ENCODE data around the gene PRKAR1A.
"Not testable (repeated sequence)": the region's sequence is repeated elsewhere in the genome, so short reads cannot be mapped to it uniquely, and the experiment has no call there.

PRKAR1A gene

DNA sequence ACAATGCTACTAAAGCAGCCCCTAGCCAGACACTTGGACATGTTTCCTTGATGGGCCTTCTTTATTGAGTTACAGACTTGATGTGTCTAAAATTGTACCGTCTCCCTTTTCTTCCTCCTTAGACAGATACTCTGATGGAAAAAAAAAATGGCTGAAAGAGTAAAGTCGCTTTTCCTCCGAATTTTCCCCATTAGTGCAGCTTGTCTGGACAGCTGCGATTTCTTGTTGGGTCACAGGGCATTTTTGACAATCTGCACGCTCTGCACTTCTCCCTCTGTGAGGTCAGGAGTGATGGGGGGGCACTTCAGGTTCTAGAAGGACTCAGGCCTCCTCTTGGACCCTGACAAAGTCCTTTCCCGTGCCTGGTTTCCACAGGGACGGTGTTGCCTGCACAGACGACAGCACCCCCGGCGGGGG, 968 bp upstream of the PRKAR1A start:
- no peak for DNase-seq (ENCODE audit: low read depth, low spot score)

DNA sequence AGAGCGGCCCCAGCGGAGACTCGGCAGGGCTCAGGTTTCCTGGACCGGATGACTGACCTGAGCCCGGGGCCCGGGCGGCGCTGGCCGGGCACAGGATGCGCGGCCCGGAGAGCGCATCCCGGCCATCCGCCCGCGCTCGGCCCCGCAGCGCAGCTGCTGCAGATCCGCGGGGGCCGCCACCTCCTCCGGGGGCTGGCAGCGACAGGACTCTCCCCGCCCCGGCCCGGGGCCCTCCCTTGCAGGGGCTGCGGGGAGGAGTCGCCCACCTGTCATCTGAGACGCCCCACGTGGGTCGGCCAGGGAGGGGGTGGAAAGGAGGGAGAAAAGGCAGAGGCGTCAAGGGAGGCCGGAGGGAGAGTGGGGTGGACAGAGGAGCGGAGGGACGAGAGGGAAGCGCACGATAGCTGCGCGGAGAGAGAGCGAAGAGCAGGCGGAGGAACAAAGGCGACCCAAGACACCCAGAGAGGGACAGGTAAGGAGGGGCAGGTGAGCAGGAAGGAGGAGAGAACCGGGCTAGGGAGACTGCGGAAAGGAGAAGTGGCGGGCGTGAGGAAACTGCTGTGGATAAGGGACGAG, 471 bp upstream of the PRKAR1A start:
- DNase-seq (ENCODE audit: low read depth, low spot score) = peak; percentile 54

DNA sequence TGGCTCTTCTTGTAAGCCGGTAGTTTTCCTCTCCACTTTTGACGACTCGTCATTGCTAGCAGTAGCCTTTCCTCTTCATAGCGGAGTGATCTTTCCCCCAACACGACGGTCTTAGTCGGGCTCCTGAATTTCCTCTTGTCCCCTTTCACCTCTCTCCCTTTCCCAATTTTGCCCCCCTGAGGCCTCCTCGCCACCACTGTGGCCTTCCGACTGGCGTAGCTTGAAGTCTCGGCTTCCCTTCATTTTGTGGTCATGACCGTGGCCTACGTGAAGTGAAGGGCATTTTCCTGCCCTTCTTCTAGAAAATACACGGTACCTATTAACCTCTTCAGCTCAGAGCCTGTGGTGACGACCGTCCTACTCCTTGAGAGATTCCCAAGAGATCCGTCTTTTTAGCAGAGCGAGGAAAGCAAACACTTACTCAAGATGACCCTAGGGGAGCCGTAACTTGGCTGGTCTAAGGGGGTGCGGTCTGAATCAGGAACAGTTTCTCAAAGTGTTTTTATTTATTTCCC, 787 bp downstream of the PRKAR1A start:
- DNase-seq (ENCODE audit: low read depth, low spot score) = no peak

DNA sequence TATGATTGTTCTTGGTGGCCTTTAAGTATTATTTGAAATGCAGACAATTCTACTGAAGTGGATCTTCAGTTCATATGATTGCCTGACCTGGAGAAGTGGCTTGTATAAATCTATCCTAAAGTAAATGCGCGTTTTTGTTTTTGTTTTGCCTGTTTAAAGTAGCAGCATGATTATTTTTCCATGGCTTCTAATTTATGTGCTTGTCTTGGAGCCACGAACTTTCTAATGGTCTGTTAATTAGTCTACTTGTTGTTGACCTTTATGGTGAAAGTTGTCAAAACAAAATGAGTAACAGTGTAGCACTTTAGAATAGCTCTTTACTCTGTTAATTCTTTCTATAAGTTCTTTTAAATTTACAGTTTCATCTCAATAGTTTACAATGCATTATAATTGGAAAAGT, 1.7 kb downstream of the PRKAR1A start:
- DNase-seq (ENCODE audit: low read depth, low spot score) = no peak

DNA sequence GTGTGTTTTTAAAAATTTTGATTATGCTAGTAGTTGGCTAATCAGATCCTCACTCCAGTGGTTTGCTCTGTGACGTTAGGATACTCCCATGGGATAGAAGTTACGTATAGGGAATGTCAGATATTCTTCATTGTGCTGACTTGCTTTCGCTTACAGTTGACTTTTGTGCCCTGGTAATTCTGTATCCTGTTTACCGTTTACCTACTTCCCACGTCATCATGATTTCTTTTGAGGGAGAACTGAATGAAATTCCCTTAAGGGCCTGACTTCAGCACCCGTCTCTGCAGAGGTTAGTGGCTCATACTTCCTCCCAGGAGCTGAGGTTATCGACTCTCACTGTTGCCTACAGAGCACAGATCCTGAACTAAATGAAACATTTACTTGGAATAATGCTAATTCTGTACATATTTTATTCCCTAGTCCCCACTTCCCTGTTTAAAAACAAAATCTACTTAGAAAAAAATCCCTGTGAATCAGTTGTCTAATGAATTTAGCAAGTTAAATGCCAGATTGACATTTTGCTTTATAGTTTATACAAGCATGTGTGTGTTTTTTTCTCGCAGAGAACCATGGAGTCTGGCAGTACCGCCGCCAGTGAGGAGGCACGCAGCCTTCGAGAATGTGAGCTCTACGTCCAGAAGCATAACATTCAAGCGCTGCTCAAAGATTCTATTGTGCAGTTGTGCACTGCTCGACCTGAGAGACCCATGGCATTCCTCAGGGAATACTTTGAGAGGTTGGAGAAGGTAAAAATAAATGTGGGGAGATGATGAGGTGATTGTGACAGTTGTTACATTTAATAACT, 2.8 kb downstream of the PRKAR1A start:
- no peak for DNase-seq (ENCODE audit: low read depth, low spot score)

DNA sequence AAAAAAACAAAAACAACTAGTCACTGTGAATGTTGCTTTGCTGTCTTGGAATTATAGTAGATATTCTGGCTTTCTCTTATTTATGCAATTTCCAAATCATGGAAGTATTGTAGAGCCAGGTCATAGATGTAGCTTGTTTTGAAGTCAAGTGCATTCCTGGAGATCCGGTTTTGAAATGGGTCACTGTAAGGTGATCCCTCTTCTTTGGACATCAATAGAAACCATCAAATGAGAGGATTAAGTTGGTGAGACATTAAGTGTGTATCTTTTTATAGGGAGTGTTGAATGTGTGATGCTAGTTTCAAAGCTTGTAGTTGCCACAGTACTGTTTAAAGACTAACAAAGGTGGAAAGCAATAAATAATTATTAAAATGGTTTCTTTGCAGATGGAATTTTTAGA, 4.5 kb downstream of the PRKAR1A start:
- no peak for DNase-seq (ENCODE audit: low read depth, low spot score)

DNA sequence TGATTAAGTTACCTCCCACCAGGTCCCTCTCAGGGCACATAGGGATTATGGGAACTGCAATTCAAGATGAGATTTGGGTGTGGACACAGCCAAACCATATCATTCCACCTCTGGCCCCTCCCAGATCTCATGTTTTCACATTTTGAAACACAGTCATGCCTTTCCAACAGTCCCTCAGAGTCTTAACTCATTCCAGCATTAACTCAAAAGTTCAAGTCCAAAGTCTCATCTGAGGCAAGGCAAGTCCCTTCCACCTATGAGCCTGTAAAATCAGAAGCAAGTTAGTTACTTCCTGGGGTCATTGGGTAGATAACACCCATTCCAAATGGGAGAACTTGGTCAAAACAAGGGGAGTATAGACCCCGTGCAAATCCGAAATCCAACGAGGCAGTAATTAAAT, 5.4 kb downstream of the PRKAR1A start:
- DNase-seq (ENCODE audit: low read depth, low spot score) = not testable (repeated sequence)

DNA sequence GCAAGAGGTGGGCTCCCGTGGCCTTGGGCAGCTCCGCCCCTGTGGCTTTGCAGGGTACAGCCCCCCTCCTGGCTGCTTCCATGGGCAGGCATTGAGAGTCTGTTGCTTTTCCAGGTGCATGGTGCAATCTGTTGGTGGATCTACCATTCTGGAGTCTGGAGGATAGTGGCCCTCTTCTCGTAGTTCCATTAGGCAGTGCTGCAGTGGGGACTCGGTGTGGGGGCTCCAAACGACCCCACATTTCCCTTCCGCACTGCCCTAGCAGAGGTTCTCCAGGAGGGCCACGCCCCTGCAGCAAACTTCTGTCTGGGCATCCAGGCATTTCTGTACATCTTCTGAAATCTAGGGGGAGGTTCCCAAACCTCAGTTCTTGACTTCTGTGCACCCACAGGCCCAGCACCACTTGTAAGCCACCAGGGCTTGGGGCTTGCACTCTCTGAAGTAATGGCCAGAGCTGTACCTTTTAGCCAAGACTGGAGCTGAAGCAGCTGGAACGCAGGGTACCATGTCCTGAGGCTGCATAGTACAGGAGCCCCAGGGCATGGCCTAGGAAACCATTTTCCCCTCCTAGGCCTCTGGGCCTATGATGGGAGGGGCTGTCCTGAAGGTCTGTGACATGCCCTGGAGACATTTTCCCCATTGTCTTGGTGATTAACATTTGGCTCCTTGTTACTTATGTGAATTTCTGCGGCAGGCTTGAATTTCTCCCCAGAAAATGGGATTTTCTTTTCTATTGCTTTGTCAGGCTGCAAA, 6.0 kb downstream of the PRKAR1A start:
- DNase-seq (ENCODE audit: low read depth, low spot score) = no peak

DNA sequence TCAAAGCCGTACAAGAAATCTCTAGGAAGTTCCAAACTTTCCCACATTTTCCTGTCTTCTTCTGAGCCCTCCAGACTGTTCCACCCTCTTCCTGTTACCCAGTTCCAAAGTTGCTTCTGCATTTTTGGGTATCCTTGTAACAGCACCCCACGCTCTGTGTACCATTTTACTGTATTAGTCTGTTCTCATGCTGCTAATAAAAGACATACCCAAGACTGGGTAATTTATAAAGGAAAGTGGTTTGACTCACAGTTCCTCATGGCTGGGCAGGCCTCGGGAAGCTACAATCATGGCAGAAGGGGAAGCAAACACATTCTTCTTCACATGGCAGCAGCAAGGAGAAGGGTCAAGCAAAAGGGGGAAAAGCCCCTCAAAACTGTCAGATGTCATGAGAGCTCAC, 6.8 kb downstream of the PRKAR1A start:
- DNase-seq (ENCODE audit: low read depth, low spot score) = not testable (repeated sequence)

DNA sequence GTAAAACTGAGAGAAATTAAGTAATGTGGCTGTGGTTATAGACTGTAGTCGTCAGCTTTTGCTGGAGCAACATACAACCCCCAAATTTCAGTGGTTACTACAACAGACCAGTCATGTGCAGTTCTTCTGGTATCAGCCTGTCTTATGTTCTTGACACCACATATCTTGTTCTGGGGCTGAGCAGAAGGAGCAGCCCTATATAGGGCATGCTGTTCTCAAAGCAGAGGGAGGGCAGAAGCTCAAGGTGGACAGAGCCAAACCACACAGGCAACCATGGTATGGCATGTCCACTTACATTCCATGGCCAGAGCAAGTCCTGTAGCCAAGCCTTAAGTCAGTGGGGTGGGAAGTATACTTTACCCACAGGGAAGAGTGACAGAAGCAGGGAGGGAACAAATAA, 7.7 kb downstream of the PRKAR1A start:
- no peak for DNase-seq (ENCODE audit: low read depth, low spot score)

DNA sequence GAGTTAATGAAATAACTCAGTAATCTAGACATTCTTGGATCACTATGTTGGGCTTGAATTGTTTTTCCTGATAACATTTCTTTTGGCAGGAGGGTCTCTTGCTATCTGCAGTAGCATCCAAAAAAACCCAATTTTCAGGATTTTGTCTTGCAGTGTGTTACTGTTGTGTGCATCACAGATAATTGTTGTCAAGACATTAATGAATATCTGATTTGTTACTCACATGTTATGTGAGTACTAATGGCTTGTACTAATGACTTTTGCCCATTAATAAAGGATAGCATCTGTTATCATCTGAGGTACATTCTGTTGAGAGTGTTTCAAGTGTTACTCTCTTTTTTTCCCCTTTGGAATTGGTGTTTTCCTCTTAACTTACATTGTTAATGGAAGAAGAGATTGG, 10.0 kb downstream of the PRKAR1A start:
- no peak for DNase-seq (ENCODE audit: low read depth, low spot score)

DNA sequence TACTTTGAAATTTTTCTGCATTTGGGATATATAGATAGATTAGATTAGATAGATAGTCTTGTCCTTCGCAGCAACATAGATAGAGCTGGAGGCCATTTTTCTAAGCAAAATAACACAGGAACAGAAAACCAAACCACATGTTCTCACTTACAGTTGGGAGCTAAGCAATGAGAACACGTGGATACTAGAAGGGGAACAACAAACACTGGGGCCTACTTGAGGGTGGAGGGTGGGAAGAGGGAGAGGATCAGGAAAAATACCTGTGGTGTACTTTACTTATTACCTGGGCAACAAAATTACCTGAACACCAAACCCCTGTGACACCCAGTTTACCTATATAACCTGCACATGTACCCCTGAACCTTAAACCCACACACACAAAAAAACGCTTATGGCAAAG, 14.3 kb downstream of the PRKAR1A start:
- no peak for DNase-seq (ENCODE audit: low read depth, low spot score)

DNA sequence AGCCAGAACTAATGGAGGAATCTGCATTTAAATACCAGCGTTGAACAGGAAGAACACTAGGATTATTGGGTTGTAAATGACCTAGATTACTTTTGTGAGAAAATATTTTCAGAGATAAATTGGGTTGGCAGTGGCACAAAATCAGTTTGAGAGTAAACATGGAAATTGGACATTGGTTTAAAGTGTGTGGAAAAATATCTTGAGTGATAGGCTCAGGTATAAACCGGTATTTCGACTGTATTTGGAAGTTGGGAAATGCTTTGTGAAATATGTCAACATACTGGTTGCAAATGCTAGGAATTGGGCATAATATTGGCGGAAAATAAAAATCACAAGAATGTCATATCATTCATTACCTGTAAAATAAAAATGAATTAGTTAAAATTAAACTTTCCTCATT, 15.1 kb downstream of the PRKAR1A start:
- no peak for DNase-seq (ENCODE audit: low read depth, low spot score)

DNA sequence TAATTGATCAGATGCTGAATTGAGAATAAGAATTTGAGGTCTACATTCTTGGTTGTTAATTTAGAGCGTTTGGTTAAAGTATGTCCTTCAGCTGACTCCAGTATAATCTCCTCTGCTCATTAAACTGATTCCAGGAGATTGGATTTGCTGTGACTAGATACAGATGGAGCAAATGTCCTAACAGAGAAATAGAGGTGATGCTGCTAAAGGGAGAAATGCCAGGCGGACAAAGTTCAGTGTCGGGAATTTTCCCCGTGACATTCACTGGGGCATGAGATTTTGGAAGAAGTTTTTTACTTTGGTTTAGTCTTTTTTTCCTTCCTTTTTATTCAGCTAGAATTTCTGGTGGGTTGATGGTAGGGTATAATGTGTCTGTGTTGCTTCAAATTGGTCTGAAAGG, 19.0 kb downstream of the PRKAR1A start:
- no peak for DNase-seq (ENCODE audit: low read depth, low spot score)

DNA sequence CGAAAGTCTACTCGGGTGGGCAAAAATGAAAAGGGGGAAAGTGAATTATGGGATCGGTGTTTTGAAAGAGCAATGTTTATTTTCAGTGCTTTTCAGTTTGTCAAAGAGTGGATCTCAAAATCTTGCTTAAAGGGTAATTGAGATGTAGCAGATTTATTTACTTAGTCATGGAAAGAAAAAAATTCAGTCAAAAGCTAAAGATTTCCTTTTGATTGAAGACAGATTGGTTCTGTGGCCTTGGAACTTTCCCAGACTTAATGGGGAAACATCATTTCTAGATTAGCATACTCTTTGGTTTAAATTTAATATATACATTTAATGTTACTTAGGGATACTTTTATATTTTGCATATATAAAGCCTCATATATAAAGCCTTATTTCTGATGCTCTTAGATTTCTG, 20.6 kb downstream of the PRKAR1A start:
- DNase-seq (ENCODE audit: low read depth, low spot score) = no peak

DNA sequence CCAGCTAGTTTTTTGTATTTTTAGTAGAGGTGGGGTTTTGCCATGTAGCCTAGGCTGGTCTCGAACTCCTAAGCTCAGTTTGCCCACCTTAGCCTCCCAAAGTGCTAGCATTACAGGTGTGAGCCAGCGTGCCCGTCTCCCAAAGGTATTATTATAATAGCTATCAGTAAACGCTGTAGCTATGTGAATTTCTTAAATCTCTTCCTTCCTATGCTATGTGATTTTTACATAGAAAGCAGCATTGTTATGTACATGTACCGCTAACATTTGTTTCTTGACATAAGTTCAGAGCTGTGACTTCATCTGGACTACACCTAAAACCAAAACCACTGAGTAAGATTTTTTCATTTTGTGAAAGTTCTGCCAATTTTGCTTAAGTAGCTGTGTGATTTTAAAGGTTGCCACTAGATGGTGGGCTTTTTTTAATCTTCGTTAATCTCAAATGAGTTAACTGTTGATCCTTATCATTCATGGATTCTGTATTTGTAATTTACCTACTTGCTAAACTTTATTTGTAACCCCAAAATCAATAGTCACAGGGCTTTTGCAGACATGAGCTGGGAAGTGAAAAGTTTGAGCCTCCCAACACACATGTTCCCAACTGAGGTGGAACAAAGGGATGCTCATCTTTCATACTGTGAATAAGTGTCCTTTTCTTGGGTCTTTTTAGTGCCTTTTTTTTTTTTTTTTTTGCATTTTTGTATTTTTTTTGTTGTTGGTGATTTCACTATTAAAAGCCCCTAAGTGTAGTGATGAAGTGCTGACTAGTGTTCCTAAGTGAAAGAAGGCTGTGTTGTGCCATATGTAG, 21.9 kb downstream of the PRKAR1A start:
- no peak for DNase-seq (ENCODE audit: low read depth, low spot score)

DNA sequence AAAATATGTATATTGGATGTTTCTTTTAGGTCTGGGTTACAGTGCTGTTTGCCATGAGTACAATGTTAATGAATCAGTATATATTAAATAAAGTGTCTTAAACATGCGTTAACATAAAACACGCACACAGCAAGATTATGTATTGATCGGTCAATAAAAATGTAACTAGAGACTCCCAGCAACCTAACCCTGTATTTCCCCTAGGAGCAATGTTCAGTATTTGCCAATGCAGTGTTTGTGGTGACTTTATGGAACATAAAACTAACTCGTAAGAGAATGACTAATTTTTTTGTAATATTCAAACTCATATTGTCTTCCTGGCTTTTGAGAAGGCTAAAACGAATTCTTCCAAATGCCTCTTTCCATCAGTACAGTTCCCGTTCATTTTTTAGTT, 22.5 kb downstream of the PRKAR1A start:
- no peak for DNase-seq (ENCODE audit: low read depth, low spot score)

DNA sequence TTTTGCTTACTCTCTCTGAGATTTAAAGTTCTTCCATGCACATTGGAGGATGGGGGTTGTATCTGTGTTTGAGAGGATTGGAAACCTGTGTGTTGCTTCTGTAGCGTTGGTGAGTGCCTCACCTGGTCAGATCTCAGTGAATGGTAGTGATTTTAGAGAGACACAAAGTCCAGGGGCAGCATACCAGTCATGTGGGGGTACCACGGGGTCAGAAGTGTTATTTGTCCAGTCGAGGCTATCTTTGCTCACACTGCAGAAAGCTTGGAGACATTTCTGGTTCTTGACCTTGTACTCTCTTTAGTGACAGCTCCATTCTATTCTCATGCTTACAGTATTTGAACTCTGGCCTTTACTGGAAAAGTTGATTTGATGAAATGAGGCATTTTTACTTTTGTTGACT, 23.7 kb downstream of the PRKAR1A start:
- DNase-seq (ENCODE audit: low read depth, low spot score) = no peak

DNA sequence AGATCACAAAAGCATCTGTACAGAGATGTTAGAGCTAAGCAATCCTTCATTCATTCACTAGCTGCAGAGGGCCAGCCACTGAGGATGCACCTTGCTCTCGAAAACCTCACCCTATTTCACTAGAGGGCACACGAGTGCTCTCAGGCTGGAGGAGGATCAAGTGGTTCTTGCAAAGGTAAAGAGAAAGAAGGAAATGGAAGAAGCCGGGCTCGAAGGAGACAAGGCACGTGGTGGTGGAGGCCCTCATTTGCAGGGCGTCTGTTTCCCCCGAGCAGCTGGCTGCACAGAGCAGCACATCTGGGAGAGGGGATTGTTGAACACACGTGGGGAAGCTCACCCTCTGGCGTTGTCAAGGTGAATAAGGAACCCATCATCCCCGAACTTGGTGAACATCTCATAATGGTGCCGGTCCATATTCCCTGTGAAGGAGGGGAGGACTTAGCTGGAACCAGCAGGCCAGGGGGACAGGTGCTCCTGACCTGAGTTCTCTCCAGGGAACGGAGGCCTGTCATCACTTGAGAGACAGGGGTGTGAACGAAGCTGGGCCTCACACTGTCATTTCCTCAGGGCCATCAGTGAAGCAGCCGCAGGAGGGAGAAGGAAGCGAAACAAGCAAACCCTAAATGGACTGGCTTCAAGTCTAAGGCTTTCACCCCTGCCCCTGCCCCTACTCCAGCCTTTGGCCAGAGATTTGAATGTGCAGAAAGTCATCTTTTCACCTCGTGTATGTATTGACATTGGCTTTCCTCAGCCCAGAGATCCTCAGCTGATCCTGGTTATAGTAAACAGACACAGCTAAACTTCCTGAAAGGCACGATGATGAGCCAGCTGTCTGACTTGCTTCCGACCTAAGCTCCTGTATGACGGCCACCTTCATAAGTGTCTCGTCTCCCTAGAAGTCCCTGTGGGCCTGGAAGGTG, 27.6 kb downstream of the PRKAR1A start:
- DNase-seq (ENCODE audit: low read depth, low spot score) = no peak

DNA sequence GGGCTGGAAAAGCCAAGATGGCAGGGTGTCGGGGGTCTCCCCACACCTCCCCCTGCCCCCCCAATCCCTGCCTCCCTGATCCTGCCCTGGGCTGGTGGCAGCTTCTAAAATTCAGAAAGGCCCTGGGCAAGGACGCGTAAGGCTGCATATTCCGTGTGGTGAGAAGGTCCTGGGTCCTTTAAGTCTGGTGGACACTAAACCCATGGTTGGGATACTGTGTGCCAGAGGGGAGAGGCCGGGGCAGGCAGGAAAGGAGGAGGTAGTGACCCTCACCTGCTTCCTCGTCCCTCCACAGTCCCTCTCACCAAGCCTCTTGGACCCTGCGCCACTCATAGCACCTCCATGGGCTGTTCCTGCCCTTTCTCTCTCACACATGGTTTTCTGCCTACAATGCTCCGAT, 28.8 kb downstream of the PRKAR1A start:
- no peak for DNase-seq (ENCODE audit: low read depth, low spot score)

DNA sequence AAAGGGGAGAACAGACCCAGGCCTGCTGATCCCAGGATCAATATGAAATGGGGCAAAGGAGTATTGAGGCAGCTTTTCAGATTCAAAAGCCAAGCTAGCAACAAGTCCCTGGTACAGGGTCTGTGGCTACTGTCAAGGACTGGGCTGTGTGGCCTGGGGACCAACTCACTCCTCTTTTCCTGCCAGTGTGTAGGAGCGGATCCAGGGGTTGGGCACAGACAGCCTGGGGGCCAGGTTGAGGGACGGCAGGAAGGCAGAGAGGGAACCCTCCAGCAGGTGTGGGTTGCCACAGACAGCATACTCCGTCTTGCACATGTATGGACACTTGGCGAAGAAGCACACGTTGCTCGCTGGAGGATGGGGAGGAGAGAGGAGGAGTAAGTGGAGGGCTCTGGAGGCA, 29.6 kb downstream of the PRKAR1A start:
- DNase-seq (ENCODE audit: low read depth, low spot score) = no peak

Measured in activated CD4-positive, CD25-positive, alpha-beta regulatory T cell treated with anti-CD3 and anti-CD28 coated beads, Interleukin-2, amount 50 U/mL, for 16 hours (primary cell).